Stimulated activated CD4-positive, alpha-beta T cell treated with anti-CD3 and anti-CD28 coated beads, Interleukin-2, amount 100 ng/mL, for 24 hours (primary cell): ENCODE measurements around the gene TXNDC2.
"Not testable (repeated sequence)": the region's sequence is repeated elsewhere in the genome, so short reads cannot be mapped to it uniquely, and the experiment has no call there.

Source experiments
- DNase-seq, 2 donors: peaks; one replicate each; pipeline ENCODE4 v3.0.0-alpha.2; 2020

The TXNDC2 gene

DNA sequence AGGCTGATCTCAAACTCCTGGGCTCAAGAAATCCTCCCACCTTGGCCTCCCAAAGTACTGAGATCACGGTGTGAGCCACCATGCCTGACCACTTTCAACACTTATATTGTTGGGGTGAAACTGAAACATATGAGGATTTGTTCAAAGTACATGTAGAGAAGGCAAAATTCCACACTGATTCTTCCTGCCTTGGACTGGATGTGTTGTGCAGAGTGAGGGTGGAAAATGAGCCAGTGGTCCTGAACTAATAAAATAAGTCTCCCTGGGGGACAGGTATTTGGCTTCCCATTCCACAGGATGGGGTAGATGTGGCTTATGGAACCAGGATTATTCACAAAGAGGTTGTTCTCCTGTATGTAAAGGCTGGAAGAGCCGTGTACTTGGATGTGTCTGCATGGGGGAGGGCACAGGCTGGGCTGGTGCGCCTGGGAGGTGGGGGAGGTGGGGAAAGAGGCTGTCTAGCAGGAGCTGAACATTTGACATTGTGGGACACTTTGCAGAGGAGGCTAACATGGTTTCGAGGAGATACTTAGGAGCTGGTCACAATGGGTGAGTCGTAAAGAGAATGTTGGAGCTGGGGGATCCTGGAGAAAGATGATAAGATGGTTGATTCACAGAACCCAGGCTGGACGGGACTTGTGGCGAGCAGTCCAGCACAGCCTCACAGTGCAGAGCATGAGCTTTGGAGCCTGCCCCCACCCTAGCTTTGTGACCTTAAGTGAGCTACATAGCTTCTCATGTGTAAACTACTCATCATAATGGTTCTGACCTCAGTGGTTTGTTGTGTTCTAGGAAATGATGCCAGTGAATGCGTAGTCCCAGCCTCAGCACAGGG lies at the start of gene TXNDC2:
Gene TXNDC2, plus strand, starts transcription at position 804 of the 835 bp plus-strand sequence. CDS start 708 bp downstream, outside the sequence.
- DNase-seq: no peak

GRCh38 chr18:9838144-9838877 lies 47.5 kb upstream of the TXNDC2 start:
- no peak for DNase-seq

GRCh38 chr18:9839211-9839610 lies 46.6 kb upstream of the TXNDC2 start:
- DNase-seq: no peak

- no peak for DNase-seq
Observed at GRCh38 chr18:9839853-9840252, 45.9 kb upstream of the TXNDC2 start.

- no peak for DNase-seq
Observed at GRCh38 chr18:9841752-9842151, 44.0 kb upstream of the TXNDC2 start.

DNA sequence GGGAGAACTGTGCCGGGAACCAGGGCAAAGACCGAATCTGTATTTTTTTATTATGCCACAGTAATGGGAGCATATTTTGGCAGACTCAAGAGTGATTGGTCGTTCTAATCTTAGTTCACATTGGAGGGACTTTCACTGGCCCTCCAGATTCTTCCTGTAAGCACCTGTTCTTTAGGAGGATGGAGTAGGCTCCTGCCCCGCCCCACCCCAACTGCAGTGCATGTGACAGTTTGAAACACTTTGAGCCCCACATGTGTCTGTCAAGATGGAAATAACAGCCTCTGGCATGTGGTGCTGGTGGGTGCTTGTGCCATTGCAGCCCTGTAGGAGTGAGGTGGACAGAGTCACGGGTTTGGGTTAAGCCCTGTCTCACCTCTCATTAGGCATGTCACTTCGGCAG lies 43.3 kb upstream of the TXNDC2 start:
- no peak for DNase-seq

DNA sequence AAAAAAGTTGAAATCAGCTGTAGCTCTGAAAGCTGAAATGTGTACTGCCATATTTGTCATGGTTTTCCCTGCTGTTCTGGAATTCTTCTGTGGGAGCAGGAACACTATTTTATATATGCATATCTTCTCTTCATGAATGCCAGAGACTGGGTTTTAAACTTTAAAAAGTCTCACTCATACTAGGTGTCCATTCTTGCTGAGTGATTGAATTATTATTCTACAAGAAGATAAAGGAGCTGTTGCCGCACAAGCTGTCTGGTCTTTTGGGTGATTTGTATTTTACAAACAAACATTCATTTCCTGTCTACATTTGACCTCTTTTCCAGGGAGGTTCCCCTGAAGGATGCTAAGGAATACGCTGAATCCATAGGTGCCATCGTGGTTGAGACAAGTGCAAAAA lies 40.5 kb upstream of the TXNDC2 start:
- DNase-seq: no peak

DNA sequence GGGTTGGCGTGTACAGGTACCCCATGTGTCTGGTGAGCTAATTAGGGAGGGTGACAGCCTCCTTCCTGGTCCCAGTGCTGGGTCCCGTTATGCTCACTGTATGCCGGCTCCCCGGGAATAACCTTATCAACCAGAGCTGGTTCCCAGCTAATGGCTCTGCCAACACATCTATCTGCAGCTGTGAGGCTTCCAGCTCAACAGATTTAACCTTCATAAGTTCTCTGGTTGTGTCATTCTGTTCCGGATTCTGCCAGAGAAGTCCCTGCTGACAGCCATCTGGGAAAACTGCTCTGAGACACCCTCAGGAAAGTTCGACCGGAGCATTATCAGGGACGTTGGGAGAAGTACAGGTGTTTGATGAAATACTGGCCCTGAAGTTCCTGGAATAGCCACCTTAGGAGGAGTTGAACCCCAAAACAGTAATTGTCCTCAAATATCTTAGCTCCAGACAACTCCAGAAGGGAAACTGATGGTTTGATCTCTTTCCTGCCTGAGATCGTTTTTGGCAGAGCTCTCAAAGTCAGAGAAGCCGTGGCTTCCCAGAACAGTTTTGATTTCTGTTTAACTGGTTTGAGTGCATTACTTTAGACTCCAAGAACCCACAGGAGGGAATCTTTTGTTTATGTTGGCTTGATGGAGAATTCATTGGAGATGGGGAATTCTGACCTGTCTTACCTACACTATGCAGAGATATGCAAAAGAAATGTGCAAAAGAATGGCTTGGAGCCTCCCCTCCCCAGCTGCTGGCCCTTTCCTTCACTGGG lies 39.4 kb upstream of the TXNDC2 start:
- DNase-seq: no peak

DNA sequence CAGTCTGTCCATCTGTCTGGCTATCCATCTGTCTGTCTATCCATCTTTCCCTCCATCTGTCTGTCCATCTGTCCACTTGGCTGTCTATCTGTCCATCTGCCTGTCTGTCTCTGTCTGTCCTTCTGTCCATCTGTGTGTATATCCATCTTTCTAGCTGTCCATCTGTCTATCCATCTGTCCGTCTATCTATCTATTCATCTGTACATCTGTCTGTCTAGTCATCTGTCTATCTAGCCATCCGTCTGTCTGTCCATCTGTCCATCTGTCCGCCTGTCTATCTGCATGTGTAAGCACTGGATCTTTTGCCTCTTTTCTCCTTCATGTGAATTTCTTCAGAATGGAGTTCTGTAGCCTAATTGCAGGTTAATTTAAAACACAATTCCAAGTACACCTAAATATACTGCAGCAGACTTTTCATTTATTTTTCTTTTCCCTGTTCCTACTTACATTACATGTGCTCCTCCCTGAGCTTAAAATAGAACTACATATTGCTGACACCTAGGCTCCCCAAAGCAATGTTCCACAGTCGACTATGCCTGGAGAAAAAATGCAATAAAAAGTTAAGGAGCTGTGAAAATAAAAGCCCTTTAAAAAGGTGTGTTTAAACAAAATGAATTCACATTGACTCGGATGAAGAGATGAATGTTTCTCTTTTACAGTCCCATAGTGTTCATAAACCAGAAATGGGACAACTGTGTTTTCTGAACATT lies 37.4 kb upstream of the TXNDC2 start:
- no peak for DNase-seq

DNA sequence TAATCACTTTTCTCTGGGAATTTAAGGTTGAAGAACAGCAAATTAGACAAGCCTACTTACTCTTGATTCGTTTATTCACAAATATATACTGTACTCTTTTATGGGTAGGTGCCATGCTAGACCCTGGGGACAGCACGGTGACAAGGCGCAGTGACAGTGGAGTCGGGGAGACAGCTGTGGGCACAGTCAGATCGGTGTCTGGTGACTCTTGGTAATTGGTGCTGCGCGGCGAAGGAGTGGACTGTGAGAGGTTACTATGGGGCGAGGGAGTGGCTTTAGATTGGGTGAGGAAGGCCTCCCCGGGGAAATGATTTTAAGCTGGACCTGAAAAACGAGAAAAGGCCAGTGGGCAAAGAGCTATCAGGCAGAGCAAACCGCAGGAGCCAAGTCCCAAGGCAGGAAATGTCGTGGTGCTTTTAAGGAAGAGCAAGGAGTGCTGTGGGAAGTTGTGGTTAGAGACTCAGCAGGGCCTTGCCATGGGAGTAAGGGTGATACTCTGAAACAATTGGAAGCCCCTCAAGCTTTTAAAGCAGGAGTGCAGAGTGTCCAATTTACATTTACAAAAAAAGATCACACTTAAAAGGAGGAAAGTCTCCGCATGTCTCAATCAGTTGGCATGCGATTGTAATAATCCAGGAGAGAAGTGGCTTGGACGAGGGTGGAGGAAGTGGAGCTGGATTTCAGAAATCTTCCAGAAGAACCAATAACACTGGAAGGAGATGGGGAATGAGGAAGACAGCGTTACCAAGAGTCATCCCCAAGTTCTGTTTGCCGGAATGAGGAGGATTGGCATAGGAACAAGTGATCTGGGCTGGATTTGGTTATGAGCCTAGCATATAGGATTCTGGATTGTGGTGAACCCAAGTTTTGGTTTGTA lies 36.1 kb upstream of the TXNDC2 start:
- DNase-seq: no peak

DNA sequence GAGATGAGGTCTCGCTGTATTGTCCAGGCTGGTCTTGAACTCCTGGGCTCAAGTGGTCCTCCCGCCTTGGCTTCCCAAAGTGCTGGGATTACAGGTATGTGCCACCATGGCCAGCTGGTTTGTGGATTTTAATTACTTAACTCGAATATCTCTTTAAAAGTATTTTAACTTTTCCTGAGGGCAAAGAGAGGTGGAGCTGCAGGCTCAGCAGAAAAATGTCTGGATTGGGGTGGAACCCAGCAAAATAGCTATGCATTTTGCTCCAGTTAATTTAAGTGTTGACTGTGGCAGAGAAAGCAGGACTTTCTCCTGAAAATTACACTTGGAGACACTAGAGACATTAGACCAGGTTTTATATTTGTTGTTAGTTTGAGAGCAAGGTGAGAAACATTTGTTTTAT lies 35.5 kb upstream of the TXNDC2 start:
- DNase-seq: no peak

- no peak for DNase-seq
Observed at GRCh38 chr18:9851511-9851910, 34.3 kb upstream of the TXNDC2 start.

DNA sequence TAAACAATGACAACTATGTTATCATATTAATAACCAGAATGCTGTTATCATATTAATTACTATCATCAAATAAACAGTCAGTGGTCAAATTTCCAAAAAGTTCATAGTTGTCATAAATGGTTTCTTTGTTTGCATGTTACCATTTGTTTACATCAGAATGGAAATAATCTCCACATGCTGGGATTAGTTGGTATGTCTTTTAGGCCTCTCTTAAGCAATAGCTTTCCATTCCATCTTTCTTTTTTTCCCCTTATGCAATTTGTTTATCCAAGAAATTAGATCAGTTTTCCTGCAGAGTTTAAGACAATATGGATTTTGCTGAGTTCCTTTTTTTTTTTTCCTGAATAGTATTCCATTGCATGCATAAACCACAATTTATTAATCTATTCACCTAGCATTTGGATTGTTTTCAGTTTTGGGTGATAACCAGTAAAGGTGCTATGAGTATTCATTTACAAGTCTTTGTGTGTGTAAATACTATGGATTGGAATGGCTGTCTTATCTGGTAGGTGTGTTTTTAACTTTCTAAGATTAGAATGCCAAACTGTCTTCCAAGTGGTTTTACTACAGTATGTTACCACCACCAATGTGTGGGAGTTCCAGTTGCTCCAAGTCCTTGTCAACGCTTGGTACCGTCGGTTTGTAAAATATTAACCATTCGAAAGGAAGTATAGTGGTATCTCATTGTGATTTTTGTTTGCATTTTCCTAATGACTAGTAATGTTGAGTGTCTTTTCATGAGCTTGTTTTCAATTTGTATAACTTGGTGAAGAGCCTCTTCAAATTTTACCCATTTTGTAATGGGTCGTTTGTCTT lies 33.3 kb upstream of the TXNDC2 start:
- no peak for DNase-seq

- DNase-seq: no peak
Observed at GRCh38 chr18:9854801-9855676, 30.7 kb upstream of the TXNDC2 start.

DNA sequence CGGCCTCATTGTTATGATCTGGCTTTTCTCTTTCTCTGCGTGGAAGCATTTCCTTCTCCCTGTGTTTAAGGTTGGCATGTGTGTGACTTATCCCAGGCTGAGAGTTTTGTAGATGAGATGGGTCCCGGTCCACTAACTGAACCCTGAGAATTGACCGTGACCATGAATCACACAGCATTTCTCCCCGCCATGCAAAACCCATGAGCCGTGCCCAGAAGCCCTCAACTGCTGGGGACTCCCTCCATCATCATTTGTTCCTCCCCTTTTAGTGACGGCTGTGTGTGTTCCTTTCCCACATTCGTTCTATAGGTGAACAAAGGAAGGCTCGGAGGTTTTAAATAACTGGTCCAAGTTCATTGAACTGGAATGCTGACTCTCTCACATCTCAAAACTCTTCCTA lies 30.1 kb upstream of the TXNDC2 start:
- DNase-seq: no peak

DNA sequence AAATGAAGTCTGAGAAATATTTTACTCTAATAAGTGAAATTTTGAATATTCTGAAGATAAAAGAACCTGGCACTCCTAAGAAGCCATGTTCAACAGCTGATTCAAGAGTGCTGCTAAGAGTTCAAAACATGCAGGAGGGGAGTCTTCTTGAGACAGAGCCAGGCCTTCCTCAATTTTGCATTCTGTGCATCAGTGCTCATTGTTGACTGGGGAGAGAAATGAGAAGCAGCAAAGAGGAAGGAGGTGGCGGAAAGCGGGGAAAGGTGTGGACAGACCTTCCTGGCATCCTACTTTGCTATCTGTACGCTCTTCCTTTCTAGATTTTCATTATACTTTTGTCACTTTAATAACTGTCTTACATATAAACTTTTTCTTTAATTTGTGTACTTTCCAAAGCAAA lies 29.7 kb upstream of the TXNDC2 start:
- DNase-seq: no peak

GRCh38 chr18:9857479-9857998 lies 28.2 kb upstream of the TXNDC2 start:
- not testable (repeated sequence) for DNase-seq

DNA sequence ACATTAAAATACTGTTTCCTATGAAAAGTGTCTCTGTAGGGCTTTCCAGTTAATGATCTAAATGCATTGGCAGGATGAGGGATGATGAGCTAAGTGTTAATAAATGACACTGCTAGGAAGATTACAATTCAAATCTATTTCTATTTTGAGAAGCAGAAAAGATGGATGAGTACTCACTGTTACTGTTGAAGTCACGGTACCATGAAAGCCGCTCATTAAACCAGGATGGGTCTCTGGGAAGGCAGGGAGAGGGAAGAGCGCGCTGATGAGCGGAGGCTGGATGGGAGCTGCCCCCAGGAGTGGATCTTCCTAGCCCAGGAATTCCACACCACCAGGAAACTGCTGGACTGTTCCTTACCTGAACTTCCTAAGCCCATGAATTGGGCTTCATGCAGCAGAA lies 27.1 kb upstream of the TXNDC2 start:
- no peak for DNase-seq

GRCh38 chr18:9859232-9859631 lies 26.5 kb upstream of the TXNDC2 start:
- DNase-seq: no peak

DNA sequence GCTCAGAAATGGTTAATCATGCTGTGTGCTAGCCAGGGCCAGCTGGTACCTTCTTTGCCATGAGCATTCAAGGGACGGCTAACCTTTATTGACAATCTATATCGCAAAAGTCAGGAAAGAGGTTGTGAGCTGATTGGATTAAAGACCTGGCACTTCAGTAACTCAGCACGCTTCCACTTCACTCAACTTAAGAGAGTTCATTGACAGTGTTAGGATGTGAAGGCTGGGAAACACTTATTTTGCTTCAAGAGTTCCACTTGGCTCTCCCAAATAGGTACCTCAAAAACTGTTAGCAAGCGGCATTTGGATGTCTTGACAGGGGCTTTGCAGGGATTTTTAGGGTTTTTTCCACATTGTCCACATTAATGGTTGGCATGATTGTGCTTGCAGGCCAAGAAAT lies 25.1 kb upstream of the TXNDC2 start:
- DNase-seq: no peak
